ENCODE results near the gene PSMD12.
"Not testable (repeated sequence)": the region's sequence is repeated elsewhere in the genome, so short reads cannot be mapped to it uniquely, and the experiment has no call there.

PSMD12 gene

DNA sequence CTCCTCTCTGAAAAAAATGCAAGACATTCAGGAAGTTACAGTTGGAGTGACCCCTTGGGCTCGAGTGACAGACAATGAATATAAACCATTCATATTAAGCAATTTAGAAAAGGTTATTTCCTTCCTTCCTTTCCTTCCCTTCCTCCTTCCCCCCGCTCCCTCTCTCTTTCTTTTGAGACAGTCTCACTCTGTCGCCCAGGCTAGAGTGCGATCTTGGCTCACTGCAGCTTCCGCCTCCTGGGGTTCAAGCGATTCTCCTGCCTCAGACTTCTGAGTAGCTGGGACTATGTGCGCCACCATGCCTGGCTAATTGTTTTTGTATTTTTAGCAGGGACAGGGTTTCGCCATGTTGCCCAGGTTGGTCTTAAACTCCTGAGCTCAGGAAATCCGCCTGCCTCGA, 13.2 kb downstream of the PSMD12 start:
- no peaks in the 10 kb centered on the region for H3F3A ChIP-seq (ENCODE audit: control insufficient read depth, insufficient read depth)
- H3K27me3 ChIP-seq (ENCODE audit: control insufficient read depth, low read length), result no peaks in the 10 kb centered on the region
- no peak overlapping the region for H3K4me3 ChIP-seq (ENCODE audit: low read length)
- no peaks in the 10 kb centered on the region for H3K9me2 ChIP-seq (replicated peaks; ENCODE audit: control insufficient read depth, low read length)
- H3K27ac ChIP-seq (ENCODE audit: low read depth, low read length), result no peak overlapping the region
- peaks cover 50% of the 10 kb centered on the region for H3K79me2 ChIP-seq (ENCODE audit: control insufficient read depth, low read length)
- no peaks in the 10 kb centered on the region for H4K20me1 ChIP-seq (ENCODE audit: control insufficient read depth, insufficient read depth, low read depth, low read length)
- no peaks in the 10 kb centered on the region for H3K9me3 ChIP-seq (ENCODE audit: control insufficient read depth, insufficient read depth, low read length)
- peaks cover 85% of the 10 kb centered on the region for H3K36me3 ChIP-seq (ENCODE audit: control insufficient read depth, low read length)
- no peak for TF ChIP-seq CTCF (IDR thresholded peaks at IDR 0.05; ENCODE audit: low read depth, low read length, poor library complexity, severe bottlenecking)
- TF ChIP-seq EZH2phosphoT487 (IDR thresholded peaks at IDR 0.05; ENCODE audit: borderline replicate concordance, low read length), result no peak
- H3K4me2 ChIP-seq (ENCODE audit: low read length), result no peak overlapping the region
- H3K4me1 ChIP-seq (ENCODE audit: control insufficient read depth, low read length), result no peaks in the 10 kb centered on the region

DNA sequence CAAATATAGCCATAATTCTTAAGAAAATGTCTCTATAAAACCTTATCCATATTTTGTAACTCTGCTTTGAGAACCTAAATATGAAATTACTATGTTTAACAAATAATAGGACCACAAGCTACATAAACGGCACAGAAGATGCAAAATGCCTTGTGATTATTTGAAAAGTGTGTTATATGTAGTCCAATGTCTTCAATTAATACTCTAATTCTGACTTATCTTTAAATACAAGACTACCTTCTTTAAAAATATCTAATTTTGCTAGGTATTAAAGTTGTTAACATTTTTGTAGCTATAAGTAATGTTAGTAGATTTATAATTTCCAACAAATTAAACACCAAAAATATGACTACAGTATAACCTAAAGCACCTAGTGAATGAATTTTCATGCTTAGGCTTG, 17.0 kb downstream of the PSMD12 start:
- H3K27ac ChIP-seq (ENCODE audit: low read depth, low read length), result no peak overlapping the region
- no peaks in the 10 kb centered on the region for H4K20me1 ChIP-seq (ENCODE audit: control insufficient read depth, insufficient read depth, low read depth, low read length)
- H3K9me3 ChIP-seq (ENCODE audit: control insufficient read depth, insufficient read depth, low read length), result no peaks in the 10 kb centered on the region
- no peak for TF ChIP-seq CTCF (IDR thresholded peaks at IDR 0.05; ENCODE audit: low read depth, low read length, poor library complexity, severe bottlenecking)
- TF ChIP-seq EZH2phosphoT487 (IDR thresholded peaks at IDR 0.05; ENCODE audit: borderline replicate concordance, low read length), result no peak
- no peak overlapping the region for H3K4me3 ChIP-seq (ENCODE audit: low read length)
- no peak overlapping the region for H3K4me2 ChIP-seq (ENCODE audit: low read length)
- no peaks in the 10 kb centered on the region for H3K27me3 ChIP-seq (ENCODE audit: control insufficient read depth, low read length)
- H3K4me1 ChIP-seq (ENCODE audit: control insufficient read depth, low read length), result no peaks in the 10 kb centered on the region
- peaks cover 21% of the 10 kb centered on the region for H3K79me2 ChIP-seq (ENCODE audit: control insufficient read depth, low read length)
- H3K9me2 ChIP-seq (replicated peaks; ENCODE audit: control insufficient read depth, low read length), result no peaks in the 10 kb centered on the region
- peaks cover 82% of the 10 kb centered on the region for H3K36me3 ChIP-seq (ENCODE audit: control insufficient read depth, low read length)
- H3F3A ChIP-seq (ENCODE audit: control insufficient read depth, insufficient read depth), result no peaks in the 10 kb centered on the region; the same call in 1 of the 2 replicates

DNA sequence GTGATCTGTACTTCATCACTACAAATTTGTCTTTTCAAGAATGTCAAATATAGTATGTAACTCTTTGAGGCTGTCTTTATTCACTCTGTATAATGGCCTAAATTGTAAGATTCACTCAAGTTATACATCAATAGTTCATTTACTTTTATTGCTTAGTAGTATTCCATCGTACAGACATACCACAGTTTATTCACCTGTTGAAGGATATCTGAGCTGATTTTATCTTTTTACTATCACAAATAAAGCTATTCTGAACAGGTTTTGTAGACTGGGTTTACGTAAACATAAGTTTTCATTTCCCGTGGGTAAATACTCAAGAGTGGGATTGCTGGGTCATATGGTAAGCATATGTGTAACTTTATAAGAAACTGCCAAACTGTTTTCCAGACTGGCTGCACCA, 18.6 kb downstream of the PSMD12 start:
- H4K20me1 ChIP-seq (ENCODE audit: control insufficient read depth, insufficient read depth, low read depth, low read length), result no peaks in the 10 kb centered on the region
- TF ChIP-seq CTCF (IDR thresholded peaks at IDR 0.05; ENCODE audit: low read depth, low read length, poor library complexity, severe bottlenecking) (no peak), EZH2phosphoT487 (IDR thresholded peaks at IDR 0.05; ENCODE audit: borderline replicate concordance, low read length) (no peak)
- H3K27ac ChIP-seq (ENCODE audit: low read depth, low read length), result no peak overlapping the region
- no peaks in the 10 kb centered on the region for H3K9me3 ChIP-seq (ENCODE audit: control insufficient read depth, insufficient read depth, low read length)
- peaks cover 82% of the 10 kb centered on the region for H3K36me3 ChIP-seq (ENCODE audit: control insufficient read depth, low read length)
- no peaks in the 10 kb centered on the region for H3K9me2 ChIP-seq (replicated peaks; ENCODE audit: control insufficient read depth, low read length)
- no peak overlapping the region for H3K4me3 ChIP-seq (ENCODE audit: low read length)
- no peak overlapping the region for H3K4me2 ChIP-seq (ENCODE audit: low read length)
- no peaks in the 10 kb centered on the region for H3K4me1 ChIP-seq (ENCODE audit: control insufficient read depth, low read length)
- peaks cover 10% of the 10 kb centered on the region for H3K79me2 ChIP-seq (ENCODE audit: control insufficient read depth, low read length)
- no peaks in the 10 kb centered on the region for H3K27me3 ChIP-seq (ENCODE audit: control insufficient read depth, low read length)
- no peaks in the 10 kb centered on the region; the same call in 1 of the 2 replicates for H3F3A ChIP-seq (ENCODE audit: control insufficient read depth, insufficient read depth)

DNA sequence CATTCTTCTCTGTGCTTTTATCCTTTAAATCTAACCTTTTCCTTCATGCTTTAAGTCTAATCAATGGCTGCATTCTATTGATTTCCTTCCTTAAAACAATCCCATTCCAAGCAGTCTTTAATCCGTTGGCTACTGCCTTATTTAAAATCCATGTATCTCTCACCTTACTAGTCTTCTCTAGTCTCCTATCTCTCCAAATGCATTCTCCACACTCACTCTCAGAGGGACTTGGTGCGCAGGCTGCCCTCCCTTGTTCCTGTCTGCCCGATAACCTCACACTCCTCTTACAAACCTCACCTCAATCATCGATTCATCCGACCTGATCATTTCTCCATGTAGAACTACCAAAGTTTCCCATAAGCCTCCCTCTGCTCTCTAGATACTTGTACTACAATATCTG, 23.1 kb downstream of the PSMD12 start:
- Histone ChIP-seq H3K36me3 (ENCODE audit: control insufficient read depth, low read length) (peaks cover 82% of the 10 kb centered on the region), H3K9me2 (replicated peaks; ENCODE audit: control insufficient read depth, low read length) (no peaks in the 10 kb centered on the region), H3K27ac (ENCODE audit: low read depth, low read length) (no peak overlapping the region), H3K4me3 (ENCODE audit: low read length) (no peak overlapping the region), H3K4me1 (ENCODE audit: control insufficient read depth, low read length) (no peaks in the 10 kb centered on the region), H4K20me1 (ENCODE audit: control insufficient read depth, insufficient read depth, low read depth, low read length) (no peaks in the 10 kb centered on the region), H3K4me2 (ENCODE audit: low read length) (no peak overlapping the region), H3K79me2 (ENCODE audit: control insufficient read depth, low read length) (no peaks in the 10 kb centered on the region), H3K9me3 (ENCODE audit: control insufficient read depth, insufficient read depth, low read length) (no peaks in the 10 kb centered on the region), H3F3A (ENCODE audit: control insufficient read depth, insufficient read depth) (peaks cover 20% of the 10 kb centered on the region), H3K27me3 (ENCODE audit: control insufficient read depth, low read length) (no peaks in the 10 kb centered on the region)
- TF ChIP-seq CTCF (IDR thresholded peaks at IDR 0.05; ENCODE audit: low read depth, low read length, poor library complexity, severe bottlenecking), result no peak
- TF ChIP-seq EZH2phosphoT487 (IDR thresholded peaks at IDR 0.05; ENCODE audit: borderline replicate concordance, low read length), result no peak

GRCh38 chr17:67338353-67338752, 28.0 kb downstream of the PSMD12 start:
- not testable (repeated sequence) for H3K4me2 ChIP-seq (ENCODE audit: low read length); H3K27ac ChIP-seq (ENCODE audit: low read depth, low read length); H3K79me2 ChIP-seq (ENCODE audit: control insufficient read depth, low read length); H3K9me2 ChIP-seq (replicated peaks; ENCODE audit: control insufficient read depth, low read length); H3K9me3 ChIP-seq (ENCODE audit: control insufficient read depth, insufficient read depth, low read length); H3K27me3 ChIP-seq (ENCODE audit: control insufficient read depth, low read length); H4K20me1 ChIP-seq (ENCODE audit: control insufficient read depth, insufficient read depth, low read depth, low read length); H3K4me1 ChIP-seq (ENCODE audit: control insufficient read depth, low read length); H3K4me3 ChIP-seq (ENCODE audit: low read length)
- H3K36me3 ChIP-seq (ENCODE audit: control insufficient read depth, low read length), result peaks cover 41% of the 10 kb centered on the region
- H3F3A ChIP-seq (ENCODE audit: control insufficient read depth, insufficient read depth), result peaks cover 34% of the 10 kb centered on the region
